ENCODE results near the gene SLC7A6OS. TPM values are rescaled to one million over a fixed set of nuclear protein-coding genes. Genes with fewer than 3 reads are reported as not detected.

Gene SLC7A6OS
- total RNA-seq, 1 donor from 2014 or later: 20.0 TPM

DNA sequence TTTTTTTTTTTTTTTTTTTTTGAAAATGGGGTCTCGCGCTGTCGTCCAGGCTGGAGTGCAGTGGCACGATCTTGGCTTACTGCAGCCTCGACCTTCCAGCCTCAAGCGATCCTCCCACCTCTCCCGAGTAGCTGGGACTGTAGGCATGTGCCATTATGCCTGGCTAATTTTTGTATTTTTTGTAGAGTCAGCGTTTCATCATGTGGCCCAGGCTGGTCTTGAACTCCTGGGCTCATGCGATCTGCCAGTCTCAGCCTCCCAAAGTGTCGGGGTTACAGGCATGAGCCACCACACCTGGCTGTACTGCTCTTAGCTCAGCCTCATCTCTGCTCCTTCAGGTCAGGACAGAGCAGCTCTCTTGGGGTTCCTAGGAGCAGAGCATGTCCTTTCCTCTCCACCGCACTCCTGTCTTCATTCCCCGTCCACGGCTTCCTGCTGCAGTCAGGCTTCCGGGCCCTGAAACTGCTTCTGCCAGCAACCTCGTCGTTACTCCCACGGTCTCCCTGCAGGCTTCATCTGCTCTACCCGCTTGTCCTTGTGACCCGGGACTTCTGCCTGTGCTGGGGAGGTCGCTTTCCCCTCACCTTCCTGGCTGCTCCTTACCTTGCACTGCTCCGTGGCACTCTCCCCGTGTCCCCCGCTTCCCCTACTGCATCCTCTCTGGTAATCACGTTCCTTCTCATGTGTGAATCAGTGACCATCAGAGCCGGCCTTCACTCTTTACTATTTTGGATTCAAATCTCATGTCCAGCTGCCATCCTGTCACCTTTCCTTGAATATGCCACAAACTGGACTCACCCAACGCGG is 38.1 kb upstream of the SLC7A6OS start:
- TF ChIP-seq, protein P1, sequence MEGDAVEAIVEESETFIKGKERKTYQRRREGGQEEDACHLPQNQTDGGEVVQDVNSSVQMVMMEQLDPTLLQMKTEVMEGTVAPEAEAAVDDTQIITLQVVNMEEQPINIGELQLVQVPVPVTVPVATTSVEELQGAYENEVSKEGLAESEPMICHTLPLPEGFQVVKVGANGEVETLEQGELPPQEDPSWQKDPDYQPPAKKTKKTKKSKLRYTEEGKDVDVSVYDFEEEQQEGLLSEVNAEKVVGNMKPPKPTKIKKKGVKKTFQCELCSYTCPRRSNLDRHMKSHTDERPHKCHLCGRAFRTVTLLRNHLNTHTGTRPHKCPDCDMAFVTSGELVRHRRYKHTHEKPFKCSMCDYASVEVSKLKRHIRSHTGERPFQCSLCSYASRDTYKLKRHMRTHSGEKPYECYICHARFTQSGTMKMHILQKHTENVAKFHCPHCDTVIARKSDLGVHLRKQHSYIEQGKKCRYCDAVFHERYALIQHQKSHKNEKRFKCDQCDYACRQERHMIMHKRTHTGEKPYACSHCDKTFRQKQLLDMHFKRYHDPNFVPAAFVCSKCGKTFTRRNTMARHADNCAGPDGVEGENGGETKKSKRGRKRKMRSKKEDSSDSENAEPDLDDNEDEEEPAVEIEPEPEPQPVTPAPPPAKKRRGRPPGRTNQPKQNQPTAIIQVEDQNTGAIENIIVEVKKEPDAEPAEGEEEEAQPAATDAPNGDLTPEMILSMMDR (IDR thresholded peaks at IDR 0.05; ENCODE audit: unreplicated experiment): no peak
- H3K36me3 Mint-ChIP-seq (ENCODE audit: low read depth, unreplicated experiment): peaks cover 44% of the 10 kb centered on the region
- H3K4me3 Mint-ChIP-seq (ENCODE audit: unreplicated experiment): peak overlapping the region; percentile 51
- H3K9me3 Mint-ChIP-seq (ENCODE audit: unreplicated experiment): no peaks in the 10 kb centered on the region
- H3K4me1 Mint-ChIP-seq (ENCODE audit: unreplicated experiment): no peaks in the 10 kb centered on the region
- H3K27ac Mint-ChIP-seq (ENCODE audit: unreplicated experiment): no peak overlapping the region
- DNase-seq (ENCODE audit: low spot score): no peak
- peaks cover 4% of the 10 kb centered on the region for H3K27me3 Mint-ChIP-seq (ENCODE audit: unreplicated experiment)

DNA sequence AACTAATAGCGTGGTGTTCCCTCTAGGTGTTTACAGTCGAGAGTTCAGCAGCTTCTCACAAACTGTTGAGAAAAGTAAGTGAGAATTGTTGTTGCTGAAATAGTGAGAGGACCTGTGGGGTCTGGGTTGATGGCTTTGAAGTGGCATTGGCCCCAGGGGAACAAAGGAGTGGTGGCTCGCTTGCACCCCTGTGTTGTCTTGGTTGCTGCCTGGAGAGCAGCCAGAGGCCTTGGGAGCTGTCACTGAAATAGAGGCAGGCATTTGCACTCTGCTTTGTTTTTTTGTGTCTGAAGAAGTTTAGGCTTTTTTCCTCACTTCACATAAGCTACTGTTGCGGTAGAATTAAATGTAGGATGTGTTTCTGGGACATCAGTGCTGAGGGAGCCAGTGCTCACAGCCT is 36.9 kb upstream of the SLC7A6OS start:
- TF ChIP-seq, protein P1 (IDR thresholded peaks at IDR 0.05; ENCODE audit: unreplicated experiment): no peak
- DNase-seq (ENCODE audit: low spot score): no peak
- no peak overlapping the region for H3K4me3 Mint-ChIP-seq (ENCODE audit: unreplicated experiment)
- peaks cover 4% of the 10 kb centered on the region for H3K27me3 Mint-ChIP-seq (ENCODE audit: unreplicated experiment)
- H3K4me1 Mint-ChIP-seq (ENCODE audit: unreplicated experiment): no peaks in the 10 kb centered on the region
- peaks cover 41% of the 10 kb centered on the region for H3K36me3 Mint-ChIP-seq (ENCODE audit: low read depth, unreplicated experiment)
- H3K27ac Mint-ChIP-seq (ENCODE audit: unreplicated experiment): no peak overlapping the region
- no peaks in the 10 kb centered on the region for H3K9me3 Mint-ChIP-seq (ENCODE audit: unreplicated experiment)

DNA sequence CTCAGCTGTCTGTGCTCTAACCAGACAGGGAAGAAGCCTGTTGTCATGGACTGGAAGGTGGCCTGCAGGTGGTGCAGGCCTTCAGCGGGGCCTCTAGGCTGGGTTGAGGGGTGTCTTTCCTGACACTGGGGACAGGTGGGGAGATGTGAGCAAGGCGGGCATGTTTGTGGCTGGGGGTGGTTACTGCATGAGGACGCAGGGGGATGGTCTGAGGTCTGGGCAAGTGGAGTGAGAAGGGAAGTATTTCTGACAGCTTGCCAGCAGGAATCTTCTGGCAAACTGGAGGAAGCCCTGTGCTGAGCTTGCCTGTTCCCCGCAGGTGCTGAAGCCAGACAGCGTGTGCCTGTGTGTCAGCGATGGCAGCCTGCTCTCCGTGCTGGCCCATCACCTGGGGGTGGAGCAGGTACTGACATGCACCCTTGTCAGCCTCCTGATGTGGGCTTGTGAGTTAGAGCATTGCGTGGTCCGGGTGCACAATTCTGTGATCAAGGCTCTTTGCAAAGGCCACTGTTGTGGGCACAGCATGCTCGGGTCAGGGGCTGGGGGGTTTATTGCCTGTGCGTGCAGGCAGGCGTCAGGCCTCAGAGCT is 36.2 kb upstream of the SLC7A6OS start:
- no peak overlapping the region for H3K4me3 Mint-ChIP-seq (ENCODE audit: unreplicated experiment)
- no peaks in the 10 kb centered on the region for H3K9me3 Mint-ChIP-seq (ENCODE audit: unreplicated experiment)
- H3K27me3 Mint-ChIP-seq (ENCODE audit: unreplicated experiment): peaks cover 4% of the 10 kb centered on the region
- TF ChIP-seq, protein P1 (IDR thresholded peaks at IDR 0.05; ENCODE audit: unreplicated experiment): no peak
- no peak for DNase-seq (ENCODE audit: low spot score)
- H3K4me1 Mint-ChIP-seq (ENCODE audit: unreplicated experiment): no peaks in the 10 kb centered on the region
- no peak overlapping the region for H3K27ac Mint-ChIP-seq (ENCODE audit: unreplicated experiment)
- H3K36me3 Mint-ChIP-seq (ENCODE audit: low read depth, unreplicated experiment): peaks cover 38% of the 10 kb centered on the region

DNA sequence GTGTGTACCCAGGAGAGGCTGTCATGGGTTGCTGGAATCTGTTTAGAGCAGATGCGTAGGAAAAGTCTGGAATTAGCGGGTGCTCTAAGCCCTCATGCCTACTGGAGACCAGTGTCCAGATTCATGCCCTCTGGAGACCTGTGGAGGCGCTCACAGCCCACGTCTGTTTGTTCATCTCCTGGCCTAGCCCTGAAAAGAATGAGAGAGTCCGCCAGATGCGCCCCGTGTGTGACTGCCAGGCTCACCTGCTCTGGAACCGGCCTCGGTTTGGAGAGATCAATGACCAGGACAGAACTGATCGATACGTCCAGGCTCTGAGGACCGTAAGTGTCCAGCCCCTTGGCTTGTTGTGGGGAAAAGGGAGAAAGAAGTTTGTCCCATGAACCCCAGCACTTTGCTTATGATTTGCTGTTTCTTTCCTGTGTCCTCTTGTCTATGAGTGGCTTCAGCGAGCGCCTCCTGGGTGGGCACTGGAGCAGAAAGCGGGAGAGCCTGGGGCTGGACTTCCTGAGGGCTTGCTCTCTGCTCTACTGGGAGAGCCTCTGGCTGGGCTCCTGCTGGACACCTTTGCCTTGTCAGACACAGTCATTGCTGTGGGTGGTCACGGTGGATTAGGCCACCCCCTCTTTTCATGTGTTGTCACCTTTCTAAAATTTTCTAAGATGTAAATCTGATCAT is 35.4 kb upstream of the SLC7A6OS start:
- no peak for DNase-seq (ENCODE audit: low spot score)
- TF ChIP-seq, protein P1 (IDR thresholded peaks at IDR 0.05; ENCODE audit: unreplicated experiment): no peak
- no peaks in the 10 kb centered on the region for H3K9me3 Mint-ChIP-seq (ENCODE audit: unreplicated experiment)
- peaks cover 32% of the 10 kb centered on the region for H3K36me3 Mint-ChIP-seq (ENCODE audit: low read depth, unreplicated experiment)
- no peaks in the 10 kb centered on the region for H3K4me1 Mint-ChIP-seq (ENCODE audit: unreplicated experiment)
- H3K27me3 Mint-ChIP-seq (ENCODE audit: unreplicated experiment): peaks cover 4% of the 10 kb centered on the region
- no peak overlapping the region for H3K27ac Mint-ChIP-seq (ENCODE audit: unreplicated experiment)
- H3K4me3 Mint-ChIP-seq (ENCODE audit: unreplicated experiment): no peak overlapping the region

Data from endothelial cell (in vitro differentiated cells).